ENCODE results near the gene GXYLT2.

- TF ChIP-seq ZNF658 (tag by site-specific recombination; IDR thresholded peaks at IDR 0.05) (no peak), ZNF24 (tag by site-specific recombination; IDR thresholded peaks at IDR 0.05) (no peak), MEIS1 (CRISPR knock-in tag; IDR thresholded peaks at IDR 0.05; ENCODE audit: borderline replicate concordance) (no peak), ZXDB (tag by site-specific recombination; IDR thresholded peaks at IDR 0.05) (no peak), ATF2 (tag by site-specific recombination; IDR thresholded peaks at IDR 0.05; ENCODE audit: low read depth) (no peak), CTCF (tag by site-specific recombination; IDR thresholded peaks at IDR 0.05) (no peak)
Measured at GRCh38 chr3:72962317-72962716, 74.5 kb downstream of the GXYLT2 start.

Measured in HEK293 (cell line).